ENCODE measurements around the gene COL19A1. TPM values are rescaled to one million over a fixed set of nuclear protein-coding genes. Genes with fewer than 3 reads are reported as not detected.

COL19A1 gene
- total RNA-seq, 1 donor from 2014 or later: 0.49 TPM

GRCh38 chr6:69832558-69832957, 33.8 kb upstream of the COL19A1 start:
- no peak for DNase-seq (ENCODE audit: extremely low spot score in 2 of 2)
- Histone ChIP-seq H3K4me3 (no peak overlapping the region), H3K9me3 (no peaks in the 10 kb centered on the region), H3K27ac (no peak overlapping the region), H3K27me3 (no peaks in the 10 kb centered on the region), H3K36me3 (no peaks in the 10 kb centered on the region), H3K4me1 (no peaks in the 10 kb centered on the region)
- TF ChIP-seq POLR2AphosphoS5 (IDR thresholded peaks at IDR 0.05; ENCODE audit: insufficient read depth in 1 of 2, low read depth in 1 of 2) (no peak), POLR2A (IDR thresholded peaks at IDR 0.05) (no peak)
- TF ChIP-seq, protein P1, sequence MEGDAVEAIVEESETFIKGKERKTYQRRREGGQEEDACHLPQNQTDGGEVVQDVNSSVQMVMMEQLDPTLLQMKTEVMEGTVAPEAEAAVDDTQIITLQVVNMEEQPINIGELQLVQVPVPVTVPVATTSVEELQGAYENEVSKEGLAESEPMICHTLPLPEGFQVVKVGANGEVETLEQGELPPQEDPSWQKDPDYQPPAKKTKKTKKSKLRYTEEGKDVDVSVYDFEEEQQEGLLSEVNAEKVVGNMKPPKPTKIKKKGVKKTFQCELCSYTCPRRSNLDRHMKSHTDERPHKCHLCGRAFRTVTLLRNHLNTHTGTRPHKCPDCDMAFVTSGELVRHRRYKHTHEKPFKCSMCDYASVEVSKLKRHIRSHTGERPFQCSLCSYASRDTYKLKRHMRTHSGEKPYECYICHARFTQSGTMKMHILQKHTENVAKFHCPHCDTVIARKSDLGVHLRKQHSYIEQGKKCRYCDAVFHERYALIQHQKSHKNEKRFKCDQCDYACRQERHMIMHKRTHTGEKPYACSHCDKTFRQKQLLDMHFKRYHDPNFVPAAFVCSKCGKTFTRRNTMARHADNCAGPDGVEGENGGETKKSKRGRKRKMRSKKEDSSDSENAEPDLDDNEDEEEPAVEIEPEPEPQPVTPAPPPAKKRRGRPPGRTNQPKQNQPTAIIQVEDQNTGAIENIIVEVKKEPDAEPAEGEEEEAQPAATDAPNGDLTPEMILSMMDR (IDR thresholded peaks at IDR 0.05): no peak
- intact Hi-C loops (cut with DNase I): no loop called here

GRCh38 chr6:69835414-69836179, 30.8 kb upstream of the COL19A1 start:
- Histone ChIP-seq H3K4me1 (no peaks in the 10 kb centered on the region), H3K9me3 (no peaks in the 10 kb centered on the region), H3K27ac (no peak overlapping the region), H3K4me3 (no peak overlapping the region), H3K27me3 (no peaks in the 10 kb centered on the region), H3K36me3 (no peaks in the 10 kb centered on the region)
- intact Hi-C loops (cut with DNase I): no loop called here
- no peak for TF ChIP-seq POLR2A (IDR thresholded peaks at IDR 0.05)
- TF ChIP-seq, protein P1 (IDR thresholded peaks at IDR 0.05): peak in 2 of 3 experiments; percentile 51 to 58
- DNase-seq (ENCODE audit: extremely low spot score in 2 of 2): no peak

GRCh38 chr6:69841862-69842261, 24.5 kb upstream of the COL19A1 start:
- H3K27ac ChIP-seq: no peak overlapping the region
- no peak overlapping the region for H3K4me3 ChIP-seq
- H3K9me3 ChIP-seq: no peaks in the 10 kb centered on the region
- no peaks in the 10 kb centered on the region for H3K27me3 ChIP-seq
- TF ChIP-seq POLR2AphosphoS5 (IDR thresholded peaks at IDR 0.05; ENCODE audit: insufficient read depth in 1 of 2, low read depth in 1 of 2) (no peak), POLR2A (IDR thresholded peaks at IDR 0.05) (no peak)
- TF ChIP-seq, protein P1 (IDR thresholded peaks at IDR 0.05): no peak
- DNase-seq (ENCODE audit: extremely low spot score in 2 of 2): no peak
- intact Hi-C loops (cut with DNase I): no loop called here
- no peaks in the 10 kb centered on the region for H3K4me1 ChIP-seq
- no peaks in the 10 kb centered on the region for H3K36me3 ChIP-seq

DNA sequence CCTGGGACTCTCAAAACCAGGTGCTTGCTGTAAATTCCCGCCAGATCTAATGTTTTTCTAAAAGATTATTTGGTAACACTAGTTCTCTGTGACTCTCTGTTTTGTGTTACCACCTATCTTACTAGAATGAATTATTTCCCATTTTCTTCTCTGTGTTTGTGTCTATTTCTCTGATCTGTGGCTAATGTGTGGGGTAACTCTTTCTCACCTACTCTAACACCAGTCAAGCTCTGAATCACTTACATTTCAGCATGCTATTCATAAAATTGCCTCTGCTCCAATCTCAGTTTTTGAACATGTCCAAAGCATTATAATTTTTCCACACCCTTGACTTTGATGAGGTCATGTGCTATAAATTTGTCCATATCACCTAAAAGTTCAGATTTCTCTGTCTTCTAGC, 23.2 kb upstream of the COL19A1 start:
- intact Hi-C loops (cut with DNase I): no loop called here
- no peak overlapping the region for H3K4me3 ChIP-seq

GRCh38 chr6:69846312-69846711, 20.0 kb upstream of the COL19A1 start:
- TF ChIP-seq POLR2A (IDR thresholded peaks at IDR 0.05) (no peak), POLR2AphosphoS5 (IDR thresholded peaks at IDR 0.05; ENCODE audit: insufficient read depth in 1 of 2, low read depth in 1 of 2) (no peak)
- TF ChIP-seq, protein P1 (IDR thresholded peaks at IDR 0.05): no peak
- no peak for DNase-seq (ENCODE audit: extremely low spot score in 2 of 2)
- Histone ChIP-seq H3K36me3 (no peaks in the 10 kb centered on the region), H3K9me3 (no peaks in the 10 kb centered on the region), H3K27me3 (no peaks in the 10 kb centered on the region), H3K4me1 (no peaks in the 10 kb centered on the region), H3K4me3 (no peak overlapping the region), H3K27ac (no peak overlapping the region)
- intact Hi-C loops (cut with DNase I): no loop called here

More for the DNA sequence above, 23.2 kb upstream of the COL19A1 start:
- Histone ChIP-seq H3K9me3 (no peaks in the 10 kb centered on the region), H3K4me1 (no peaks in the 10 kb centered on the region), H3K27me3 (no peaks in the 10 kb centered on the region), H3K36me3 (no peaks in the 10 kb centered on the region), H3K27ac (no peak overlapping the region)
- DNase-seq (ENCODE audit: extremely low spot score in 2 of 2): no peak
- TF ChIP-seq POLR2A (IDR thresholded peaks at IDR 0.05): no peak
- no peak for TF ChIP-seq POLR2AphosphoS5 (IDR thresholded peaks at IDR 0.05; ENCODE audit: insufficient read depth in 1 of 2, low read depth in 1 of 2)
- TF ChIP-seq, protein P1 (IDR thresholded peaks at IDR 0.05): no peak

All from vagina (tissue), 2 donors.